CD4-positive, alpha-beta T cell treated with Interleukin-6 for 4 hours (primary cell): ENCODE results near the gene SLC22A31.
"Not testable (repeated sequence)": the region's sequence is repeated elsewhere in the genome, so short reads cannot be mapped to it uniquely, and the experiment has no call there.

Source experiments
- DNase-seq: peaks from one replicate; pipeline ENCODE4 v3.0.0-alpha.2; 2020; ENCODE audit warnings: mixed read lengths

SLC22A31 gene

DNA sequence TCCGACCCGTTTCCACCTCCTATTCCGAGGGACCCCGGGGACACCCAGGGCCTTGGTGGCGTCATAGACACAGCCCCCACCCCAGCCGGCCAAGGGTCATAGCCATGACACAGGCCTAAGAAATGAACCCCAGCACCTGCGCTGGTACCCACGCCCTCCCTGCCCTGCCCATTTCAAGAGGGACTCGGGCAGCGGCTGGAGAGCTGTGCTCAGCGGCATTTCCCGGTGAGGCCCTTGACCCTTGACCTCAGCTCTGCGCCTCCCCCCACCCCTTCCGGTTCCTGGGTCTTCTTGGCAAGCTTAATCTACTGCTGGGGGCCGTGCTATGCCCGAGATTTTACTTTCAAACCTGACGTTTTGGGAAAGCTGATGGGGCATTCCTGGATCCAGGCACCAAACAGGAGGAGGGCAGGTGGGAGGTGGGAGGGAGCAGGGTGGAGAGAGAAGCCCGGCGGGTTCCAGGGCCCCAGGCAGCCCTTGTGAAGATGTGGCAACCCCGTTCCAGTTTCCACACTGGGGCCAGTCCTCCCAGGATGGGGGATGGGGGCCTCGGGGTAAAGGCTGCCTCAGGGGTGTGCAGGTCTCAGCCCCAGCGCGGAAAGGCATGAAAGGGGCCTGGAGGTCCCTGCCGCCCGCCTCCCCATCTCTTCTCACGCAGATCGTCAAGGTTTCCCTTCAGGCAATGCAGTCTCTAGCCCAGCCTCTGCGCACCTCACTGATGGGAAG is at the start of gene SLC22A31:
Gene SLC22A31, minus strand, starts transcription at position 414 of the 726 bp plus-strand sequence. Its CDS starts 36 bp downstream, at position 378.
- no peak for DNase-seq

DNA sequence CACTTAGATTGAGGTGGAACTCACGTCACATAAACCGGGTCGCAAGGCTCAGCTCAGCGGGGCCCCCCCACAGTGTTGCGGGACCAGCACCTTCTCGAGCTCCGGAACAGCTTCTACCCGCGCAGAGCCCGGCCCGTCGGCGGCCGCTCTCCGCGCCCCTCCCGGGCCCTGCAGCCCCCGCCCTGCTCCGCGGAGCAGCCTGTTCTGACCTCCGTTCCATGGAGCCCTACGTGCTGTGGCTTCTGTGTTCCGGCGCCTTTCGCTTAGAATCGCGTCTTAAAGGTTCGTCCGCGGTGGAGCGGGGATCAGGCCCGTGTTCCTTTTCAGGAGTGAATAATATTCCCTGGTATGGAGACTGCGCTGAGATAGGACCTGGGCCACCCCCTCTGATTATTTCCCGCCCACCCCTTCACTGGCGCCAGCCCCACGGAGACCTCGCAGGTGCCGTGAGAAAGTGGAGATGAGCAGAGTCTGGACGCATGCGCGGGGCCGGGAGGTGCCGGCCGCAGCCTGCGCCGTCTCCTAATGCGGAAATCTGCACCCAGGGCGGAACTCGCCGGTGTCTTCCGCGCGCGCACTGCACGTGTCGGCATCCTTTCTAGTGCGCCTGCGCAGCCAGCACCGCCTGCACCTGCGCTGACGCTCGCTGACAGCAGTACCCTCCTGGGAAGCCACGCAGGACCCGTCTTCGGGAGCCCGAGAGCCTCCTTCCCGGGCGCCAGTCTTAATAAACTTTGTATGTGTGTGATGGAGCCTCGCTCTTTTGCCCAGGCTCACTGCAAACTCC is 48.1 kb upstream of the SLC22A31 start:
- DNase-seq, result no peak

- DNase-seq, result not testable (repeated sequence)
Measured at GRCh38 chr16:89247734-89248075, 47.4 kb upstream of the SLC22A31 start.

GRCh38 chr16:89246903-89247733 is 46.8 kb upstream of the SLC22A31 start:
- DNase-seq, result peak; percentile 92

GRCh38 chr16:89246383-89246902 is 46.1 kb upstream of the SLC22A31 start:
- DNase-seq, result no peak

- DNase-seq, result no peak
Measured at GRCh38 chr16:89244754-89245153, 44.4 kb upstream of the SLC22A31 start.

GRCh38 chr16:89244264-89244663 is 43.9 kb upstream of the SLC22A31 start:
- not testable (repeated sequence) for DNase-seq

GRCh38 chr16:89243664-89244063 is 43.3 kb upstream of the SLC22A31 start:
- DNase-seq, result no peak

GRCh38 chr16:89242795-89243200 is 42.5 kb upstream of the SLC22A31 start:
- DNase-seq, result no peak

DNA sequence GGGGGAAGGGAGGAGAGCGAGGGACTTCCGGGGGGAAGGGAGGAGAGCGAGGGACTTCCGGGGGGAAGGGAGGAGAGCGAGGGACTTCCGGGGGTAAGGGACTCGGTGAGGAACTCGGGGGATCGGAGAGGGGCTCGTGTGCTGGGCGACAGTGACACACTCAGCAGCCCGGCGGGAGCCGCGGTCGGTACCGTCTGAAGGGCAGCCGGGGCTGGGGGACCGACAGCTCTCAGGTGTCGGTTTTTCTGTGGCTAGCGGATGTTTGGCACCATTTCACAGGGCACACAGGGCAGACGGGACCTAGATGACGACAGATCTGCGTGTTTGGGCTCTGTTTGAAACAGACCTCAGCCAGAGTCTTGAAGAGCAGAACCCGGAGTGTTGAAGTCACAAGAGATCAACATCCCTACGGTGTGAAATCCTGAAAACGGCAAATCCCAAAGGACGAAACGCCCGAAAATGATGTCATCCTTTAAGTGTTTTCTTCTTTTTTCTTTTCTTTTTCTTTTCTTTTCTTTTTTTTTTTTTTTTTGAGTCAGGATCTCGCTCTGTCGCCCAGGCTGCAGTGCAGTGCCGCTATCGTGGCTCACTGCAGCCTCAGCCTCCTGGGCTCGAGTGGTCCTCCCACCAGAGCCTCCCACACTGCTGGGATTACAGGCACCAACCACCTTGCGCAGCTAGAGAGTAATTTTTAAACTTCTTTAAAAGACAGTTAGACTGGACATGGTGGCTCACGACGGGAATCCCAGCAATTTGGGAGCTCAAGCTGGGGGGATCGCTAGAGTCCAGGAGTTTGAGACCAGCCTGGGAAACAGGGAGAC is 41.1 kb upstream of the SLC22A31 start:
- peak; percentile 76 for DNase-seq

DNA sequence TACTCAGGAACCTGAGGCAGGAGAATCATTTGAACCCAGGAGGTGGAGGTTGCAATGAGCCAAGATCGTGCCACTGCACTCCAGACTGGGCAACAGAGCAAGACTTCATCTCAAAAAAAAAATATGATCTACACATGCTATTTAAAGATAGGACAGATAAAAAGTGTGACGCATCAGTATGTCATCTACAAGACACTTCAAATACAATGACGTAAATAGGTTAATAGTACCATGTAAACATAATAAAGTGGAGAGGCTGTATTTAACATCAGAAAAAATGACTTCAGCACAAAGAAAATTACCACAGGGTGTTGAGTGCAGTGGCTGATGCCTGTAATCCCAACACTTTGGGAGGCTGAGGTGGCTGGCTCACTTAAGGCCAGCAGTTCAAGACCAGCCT is 37.4 kb upstream of the SLC22A31 start:
- DNase-seq, result no peak

DNA sequence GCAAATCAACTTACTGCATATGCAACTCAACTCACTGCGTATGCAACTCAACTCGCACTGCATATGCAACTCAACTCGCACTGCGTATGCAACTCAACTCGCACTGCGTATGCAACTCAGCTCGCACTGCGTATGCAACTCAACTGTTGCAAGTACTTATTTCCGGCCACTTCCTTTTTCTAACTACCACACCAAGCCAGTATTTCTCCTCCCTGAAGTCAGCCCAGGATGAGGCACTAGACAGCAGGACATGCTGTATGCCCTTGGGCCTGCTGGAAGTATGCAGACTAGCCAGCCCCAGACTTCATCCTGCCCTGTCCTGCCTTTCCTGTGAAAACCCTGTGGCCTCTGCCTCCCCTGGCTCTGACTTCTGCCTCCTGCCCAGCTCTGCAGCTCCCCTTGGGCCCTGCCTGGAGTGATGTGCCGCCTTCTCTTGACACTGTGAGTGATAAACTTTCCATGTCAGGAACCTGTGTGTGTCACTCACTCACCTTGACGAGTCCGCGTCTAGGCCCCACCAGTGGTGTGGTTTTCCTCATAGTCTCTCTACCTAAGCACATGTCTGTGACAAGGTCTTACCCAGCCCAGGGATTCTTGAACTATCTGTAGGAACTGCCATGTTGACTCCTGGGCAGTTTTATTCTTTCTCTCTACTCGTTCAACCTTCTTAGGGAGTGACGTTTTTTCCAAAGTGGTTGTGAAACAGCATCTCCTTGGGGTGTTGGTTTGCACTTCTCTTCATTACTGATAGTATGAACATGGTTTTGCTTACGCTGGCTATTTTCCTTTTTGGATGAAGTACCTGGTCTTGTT is 33.5 kb upstream of the SLC22A31 start:
- no peak for DNase-seq

GRCh38 chr16:89232107-89232506 is 31.8 kb upstream of the SLC22A31 start:
- no peak for DNase-seq

GRCh38 chr16:89230255-89230654 is 29.9 kb upstream of the SLC22A31 start:
- no peak for DNase-seq

DNA sequence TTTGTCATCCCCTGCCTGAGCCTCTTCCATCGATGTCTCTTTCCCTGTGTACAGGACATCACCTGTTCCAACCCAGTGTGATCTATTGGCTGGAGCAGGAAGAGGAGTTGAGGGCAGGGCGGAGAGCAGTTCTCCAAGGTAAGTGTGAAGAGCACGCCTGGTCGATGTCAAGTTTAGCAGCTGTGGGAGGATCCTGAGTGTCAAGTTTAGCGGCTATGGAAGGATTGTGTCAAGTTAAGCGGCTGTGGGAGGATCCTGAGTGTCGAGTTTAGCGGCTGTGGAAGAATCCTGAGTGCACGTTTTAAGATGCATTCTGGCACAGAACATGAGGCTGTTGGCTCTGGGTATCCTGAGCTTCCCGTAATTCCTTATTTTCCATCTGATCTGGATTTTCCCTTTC is 24.3 kb upstream of the SLC22A31 start:
- DNase-seq, result no peak

GRCh38 chr16:89222931-89223330 is 22.6 kb upstream of the SLC22A31 start:
- DNase-seq, result no peak

DNA sequence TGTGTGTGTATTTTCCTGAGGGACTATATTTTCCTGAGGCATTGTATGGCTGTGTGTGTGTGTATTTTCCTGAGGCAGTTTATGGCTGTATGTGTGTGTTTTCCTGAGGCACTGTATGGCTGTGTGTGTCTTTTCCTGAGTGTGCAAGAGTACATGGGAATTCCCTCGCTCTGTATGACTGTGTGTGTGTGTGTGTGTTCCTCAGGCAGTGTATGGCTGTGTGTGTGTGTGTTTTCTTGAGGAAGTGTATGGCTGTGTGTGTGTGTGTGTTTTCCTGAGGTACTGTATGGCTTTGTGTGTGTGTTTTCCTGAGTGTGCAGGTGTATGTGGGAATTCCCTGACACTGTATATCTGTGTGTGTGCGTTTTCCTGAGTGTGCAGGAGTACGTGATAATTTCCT is 21.3 kb upstream of the SLC22A31 start:
- DNase-seq, result no peak

DNA sequence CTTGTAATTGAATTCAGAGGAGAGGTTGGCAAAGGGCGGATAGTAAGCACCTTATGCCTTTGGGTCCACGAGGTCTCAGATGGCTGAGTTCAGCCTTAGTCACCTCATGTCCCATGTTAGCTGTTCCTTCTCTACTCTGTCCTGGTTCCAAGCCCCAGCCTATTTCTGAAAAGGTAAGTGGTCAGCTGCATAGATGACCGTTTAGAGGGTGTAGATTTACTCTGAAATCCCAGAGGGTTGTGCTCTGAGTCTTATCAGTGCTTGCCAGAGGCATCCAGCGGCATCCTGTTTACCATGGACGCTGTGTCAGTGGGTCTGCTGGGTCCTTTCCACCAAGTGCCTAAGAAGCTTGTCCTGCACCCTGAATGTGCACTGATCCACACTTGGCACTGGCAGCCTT is 19.0 kb upstream of the SLC22A31 start:
- no peak for DNase-seq

- DNase-seq, result peak; percentile 86
Measured at GRCh38 chr16:89217388-89218191, 17.3 kb upstream of the SLC22A31 start, which contains the start of gene ZNF778. TSS of gene ZNF778 (plus strand) at chr16:89217703. CDS start at chr16:89221128, 3,425 bp downstream.

DNA sequence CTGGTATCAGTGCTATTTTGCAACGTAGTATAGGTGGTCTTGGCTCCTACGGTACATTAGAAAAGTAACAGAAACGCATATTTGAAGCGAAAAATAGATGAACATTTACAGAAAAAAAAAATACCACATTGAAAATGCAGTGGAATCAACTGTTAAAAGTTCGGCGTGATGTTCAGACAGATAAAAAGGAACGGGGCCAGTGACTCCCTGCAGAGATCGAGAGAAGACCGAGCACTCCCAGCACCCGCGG is 16.7 kb upstream of the SLC22A31 start:
- DNase-seq, result no peak
